Activated CD8-positive, alpha-beta memory T cell treated with anti-CD3 and anti-CD28 coated beads for 1 hour (primary cell): ENCODE measurements around the gene PRPF4.

Experiments used
- DNase-seq, 2 donors: peaks; one replicate each; pipeline ENCODE4 v3.0.0-alpha.2; 2020; ENCODE audit warnings: low read depth in 1 of 2; ENCODE audit errors: extremely low read depth in 1 of 2

Gene PRPF4

DNA sequence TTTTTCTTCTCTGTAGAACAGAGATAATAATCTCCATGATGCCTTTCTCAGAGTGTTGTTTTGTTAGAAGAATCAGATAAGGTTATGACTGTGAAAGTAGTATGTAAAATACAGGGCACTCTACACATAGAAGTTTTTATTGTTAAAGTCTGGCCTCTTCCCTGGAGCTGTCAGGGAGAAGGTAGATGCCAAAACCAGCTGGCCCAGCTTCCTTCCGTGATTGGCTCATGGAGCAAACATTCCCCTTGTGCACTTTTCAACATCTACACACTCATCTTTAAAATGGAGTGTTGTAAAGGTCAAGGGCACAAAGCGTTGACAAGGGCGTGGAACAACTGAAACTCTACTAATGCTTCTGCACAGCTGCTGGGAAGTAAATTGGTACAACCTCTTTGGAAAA lies 35.1 kb downstream of the PRPF4 start:
- DNase-seq = no peak

DNA sequence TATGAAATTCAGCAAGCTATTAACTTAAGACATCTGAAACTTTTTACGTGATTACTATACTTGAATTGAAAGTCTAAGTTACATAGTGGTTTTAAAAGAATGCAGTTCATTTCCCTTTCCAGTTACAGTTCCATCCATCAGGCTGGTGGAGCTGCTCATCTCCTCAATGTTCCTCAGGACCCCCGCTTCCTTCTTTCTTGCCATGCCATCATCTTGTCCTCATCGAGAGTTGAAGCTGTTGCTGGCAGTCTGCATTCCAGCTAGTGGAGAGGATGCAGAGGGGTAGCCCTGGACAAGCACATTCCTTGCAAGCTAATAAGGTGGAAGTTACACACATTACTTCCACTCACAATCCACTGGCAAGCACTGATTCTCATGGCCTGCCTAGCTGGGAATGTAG lies 36.5 kb downstream of the PRPF4 start:
- no peak for DNase-seq

DNA sequence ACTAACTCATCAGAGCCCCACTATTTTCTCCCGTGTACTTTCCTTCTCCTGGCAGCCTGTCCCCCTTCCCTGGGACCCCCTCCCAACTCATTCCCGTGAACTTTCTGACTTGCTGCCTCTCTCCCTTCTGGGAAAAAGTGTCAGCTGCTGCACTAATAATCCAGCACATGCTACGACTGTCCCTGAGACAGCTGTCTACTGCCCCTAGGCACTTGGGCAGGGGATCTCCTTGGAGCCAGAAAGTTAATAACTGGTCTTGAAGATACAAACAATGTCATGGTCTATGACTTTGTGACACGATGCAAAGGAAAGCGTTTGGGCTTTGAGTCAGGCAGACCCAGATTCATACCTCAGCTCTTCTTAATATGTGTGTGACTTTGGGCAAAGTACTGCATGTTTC lies 37.8 kb downstream of the PRPF4 start:
- DNase-seq = no peak

DNA sequence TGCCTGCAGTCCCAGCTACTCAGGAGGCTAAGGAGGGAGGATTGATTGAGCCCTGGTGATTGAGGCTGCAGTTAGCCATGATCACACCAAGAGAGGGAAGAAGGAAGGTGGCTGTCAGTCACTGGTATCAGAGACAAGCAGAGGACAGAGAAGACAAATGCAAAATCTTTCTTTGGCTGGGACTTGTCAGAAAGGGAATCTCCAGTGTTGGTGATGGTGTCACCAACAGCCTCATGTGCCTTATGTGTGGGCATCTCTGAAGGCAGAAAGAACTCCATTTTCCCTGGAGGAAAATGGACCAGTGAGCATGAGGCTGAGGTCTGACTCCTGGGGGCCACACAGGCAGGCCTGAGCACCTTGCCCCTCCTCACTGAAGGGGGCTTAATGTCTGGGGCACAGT lies 39.8 kb downstream of the PRPF4 start:
- no peak for DNase-seq

DNA sequence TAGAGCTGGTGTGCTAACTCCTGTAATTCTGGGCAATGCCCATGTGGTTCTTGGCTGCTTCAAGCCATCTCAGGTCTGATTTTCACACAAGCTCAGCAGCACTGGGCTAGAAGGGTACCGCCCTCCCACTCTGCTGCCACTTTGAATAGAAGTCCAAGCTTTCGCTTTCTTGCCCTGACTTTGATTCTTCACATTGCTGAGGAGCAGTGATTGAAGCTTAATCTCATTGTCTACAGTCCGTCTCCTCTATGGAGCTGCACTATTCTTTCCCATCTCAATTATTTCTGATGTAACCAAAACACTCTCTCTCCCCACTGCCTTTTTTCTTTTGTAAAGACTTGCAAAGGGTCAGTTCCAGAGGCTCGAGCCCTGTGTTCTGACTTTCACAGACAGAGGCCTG lies 40.6 kb downstream of the PRPF4 start:
- DNase-seq = no peak

DNA sequence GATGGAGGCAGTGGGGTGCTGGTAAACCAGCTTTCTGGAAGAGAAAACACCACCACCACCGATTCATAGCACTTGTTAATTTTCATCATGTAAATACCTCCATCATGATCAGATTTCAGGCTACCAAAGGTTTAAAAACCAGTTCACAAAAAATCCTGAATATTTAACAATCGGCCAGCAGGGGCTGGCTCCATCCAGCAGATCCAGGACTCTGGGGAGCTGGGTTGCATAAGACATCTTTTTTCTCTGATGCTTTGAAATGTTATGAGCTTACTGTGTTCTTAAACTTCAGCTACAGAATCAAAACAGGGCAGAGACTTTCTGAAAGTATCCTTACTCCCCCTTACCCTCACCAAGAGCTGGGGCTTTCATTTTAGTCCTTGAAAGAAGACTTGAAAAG lies 42.3 kb downstream of the PRPF4 start:
- no peak for DNase-seq

DNA sequence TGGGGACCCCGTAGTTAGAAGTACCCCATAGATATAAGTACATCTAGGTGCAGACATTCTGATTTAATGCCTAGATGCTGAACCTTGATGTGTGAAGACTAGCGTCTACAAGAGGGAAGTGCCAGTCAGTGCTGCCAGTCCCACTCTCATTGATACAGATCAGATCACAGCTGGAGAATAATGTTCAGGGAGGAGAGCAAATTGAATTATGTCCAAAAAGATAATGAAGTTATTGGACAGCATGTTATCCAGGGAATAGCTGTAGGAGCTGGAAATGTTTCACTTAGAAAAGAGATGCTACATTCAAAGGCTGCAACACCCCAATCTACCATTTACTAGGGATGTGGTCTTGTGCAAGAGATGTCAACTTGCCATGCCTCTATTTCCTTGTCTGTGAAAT lies 43.6 kb downstream of the PRPF4 start:
- DNase-seq = no peak

DNA sequence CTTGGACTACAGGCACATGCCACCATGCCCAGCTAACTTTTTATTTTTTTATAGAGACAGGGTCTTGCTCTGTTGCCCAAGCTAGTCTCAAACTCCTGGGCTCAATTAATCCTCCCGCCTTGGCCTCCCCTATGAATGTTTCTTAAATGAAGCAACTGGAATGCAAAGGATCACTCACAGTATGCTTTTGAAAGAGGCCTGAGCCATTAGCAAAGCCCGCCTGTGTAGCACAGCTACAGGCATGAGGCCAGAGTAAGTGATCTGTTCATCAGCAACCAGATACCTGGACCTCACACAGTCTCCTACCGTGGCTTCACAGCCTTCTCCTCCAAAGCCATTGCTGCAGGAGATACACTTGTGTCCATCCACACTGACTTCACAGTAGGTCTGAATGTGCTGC lies 44.6 kb downstream of the PRPF4 start:
- no peak for DNase-seq

DNA sequence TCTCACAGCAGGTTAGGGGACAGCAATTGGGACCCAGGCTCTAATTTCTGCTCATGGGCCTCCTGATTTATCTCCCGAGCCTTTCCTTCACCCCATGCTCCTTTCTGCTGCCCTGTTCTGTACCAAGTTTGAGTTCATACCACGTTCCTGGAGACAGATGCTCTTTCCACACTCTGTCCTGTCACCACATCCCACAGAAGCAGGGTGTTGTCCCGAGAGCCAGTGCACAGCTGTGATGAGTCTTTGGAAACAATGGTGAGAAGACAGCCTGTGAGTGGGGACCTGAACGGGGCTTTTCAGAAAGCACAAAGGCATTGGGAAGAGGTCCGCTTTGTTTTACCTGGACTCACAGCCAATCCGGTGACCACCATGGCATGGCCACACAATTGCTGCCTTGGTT lies 47.2 kb downstream of the PRPF4 start:
- DNase-seq = no peak

DNA sequence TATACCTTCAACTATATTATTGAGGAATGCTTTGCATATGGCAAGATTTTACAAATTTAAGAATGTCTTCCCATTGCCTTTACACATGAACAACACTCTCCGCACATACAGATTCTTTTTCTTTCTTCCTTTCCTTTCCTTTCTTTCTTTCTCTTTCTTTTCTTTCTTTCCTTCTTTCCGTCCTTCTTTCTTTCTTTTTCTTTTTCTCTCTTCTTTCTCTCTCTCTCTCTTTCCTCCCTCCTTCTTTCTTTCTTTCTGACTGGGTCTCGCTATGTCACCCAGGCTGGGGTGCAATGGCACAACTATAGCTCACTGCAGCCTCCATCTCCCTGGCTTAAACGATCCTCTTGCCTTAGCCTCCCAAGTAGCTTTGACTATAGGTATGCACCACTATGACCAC lies 50.8 kb downstream of the PRPF4 start:
- no peak for DNase-seq

DNA sequence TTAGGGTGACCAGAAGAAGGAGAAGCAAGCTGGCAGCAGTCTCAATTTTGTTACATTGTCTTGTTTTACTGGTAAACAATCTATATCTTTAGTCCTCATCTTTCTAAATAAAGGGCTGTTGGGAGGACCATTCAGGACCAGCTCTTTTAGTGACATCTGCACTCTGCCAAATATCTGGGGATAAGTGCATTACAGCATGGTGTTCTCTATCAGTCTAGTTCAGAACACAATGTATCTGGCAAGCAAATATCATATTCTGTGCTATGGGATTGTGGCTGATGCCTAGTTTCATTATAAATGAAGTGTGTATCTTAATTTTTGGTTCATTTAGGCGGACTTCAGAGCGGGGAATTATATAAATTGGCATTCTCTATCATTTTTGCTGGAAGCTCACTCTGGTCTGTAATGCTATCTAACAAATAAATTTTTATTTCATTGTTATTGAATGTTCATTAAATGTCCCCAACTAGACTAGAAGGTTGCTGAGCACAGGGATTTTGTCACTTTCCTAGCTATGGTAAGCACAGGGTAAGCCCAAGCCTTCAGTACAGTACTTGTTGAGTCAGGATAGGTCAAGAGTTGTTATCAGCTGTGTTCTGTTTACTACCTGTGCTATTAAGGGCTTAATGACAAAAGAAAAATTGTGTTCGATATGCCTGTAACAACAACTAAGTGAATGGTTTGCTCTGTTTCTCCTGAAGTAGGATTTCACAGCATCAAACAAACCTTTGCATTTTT lies 52.8 kb downstream of the PRPF4 start:
- DNase-seq = no peak

DNA sequence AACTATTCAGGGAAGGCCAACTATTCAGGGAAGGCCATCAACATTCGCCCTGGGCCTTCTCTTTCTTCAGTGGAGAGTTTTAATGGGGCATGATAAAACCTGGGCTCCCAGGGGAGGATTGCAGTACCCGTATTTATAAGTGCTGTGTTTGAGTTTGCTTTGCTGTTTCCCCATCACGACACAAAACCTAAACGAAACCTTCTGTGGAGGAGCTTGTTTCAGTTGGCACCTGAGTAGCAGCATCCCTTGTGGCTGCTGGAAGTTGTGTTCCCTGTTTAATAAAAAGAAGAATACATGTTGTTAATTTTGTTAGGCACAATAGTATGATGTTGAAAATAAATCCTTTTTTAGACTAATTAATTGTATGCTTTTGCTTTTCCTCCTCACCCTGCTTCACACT lies 56.3 kb downstream of the PRPF4 start:
- DNase-seq = no peak

DNA sequence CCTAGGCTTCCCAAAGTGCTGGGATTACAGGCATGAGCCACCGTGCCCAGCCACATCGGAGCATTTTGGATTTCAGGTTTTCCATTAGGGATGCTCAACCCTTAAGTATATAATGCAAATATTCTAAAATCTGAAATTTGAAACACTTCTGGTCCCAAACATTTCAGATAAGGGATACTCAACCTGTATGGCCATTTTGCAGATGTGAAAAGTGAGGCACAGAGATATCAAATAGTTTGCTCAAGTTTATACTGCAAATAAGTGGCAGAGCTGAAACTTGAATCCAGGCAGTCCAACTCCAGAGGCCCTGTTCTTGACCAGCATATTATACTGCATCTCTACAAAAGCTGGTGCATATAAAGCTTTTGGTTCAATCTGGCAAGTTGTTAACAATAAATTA lies 62.3 kb downstream of the PRPF4 start:
- no peak for DNase-seq

DNA sequence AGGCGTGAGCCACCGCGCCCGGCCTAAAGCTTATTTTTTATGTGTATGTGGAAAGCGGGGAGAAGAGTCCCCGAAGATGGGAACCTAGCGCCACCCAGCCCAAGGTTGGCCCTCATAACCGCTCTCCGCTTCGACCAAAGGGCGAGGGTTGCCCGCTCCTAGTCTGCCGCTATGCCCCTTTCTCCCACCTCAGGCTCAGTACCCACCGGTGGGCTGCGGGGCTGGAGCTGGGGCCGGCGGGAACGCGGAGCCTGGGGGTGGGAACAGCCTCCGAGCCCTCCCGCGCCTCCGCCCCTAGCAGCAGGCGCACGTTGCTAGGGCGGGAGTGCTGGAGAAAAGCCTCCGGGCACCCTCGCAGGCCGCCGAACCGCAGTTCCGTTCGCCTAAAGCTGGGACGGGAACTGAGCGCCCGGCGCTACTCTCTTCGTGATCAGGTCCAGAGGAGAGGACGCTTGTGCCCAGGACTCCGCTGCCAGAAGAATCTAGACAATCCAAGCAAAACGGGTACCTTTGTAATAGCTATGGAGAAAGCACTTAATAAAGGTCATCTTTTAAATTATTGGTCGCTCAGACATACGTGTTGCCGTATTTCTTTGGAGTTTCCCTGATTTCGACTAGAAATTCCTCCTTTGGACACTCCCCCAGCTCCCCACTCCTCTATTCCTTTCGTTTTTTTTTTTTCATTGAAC lies 64.7 kb downstream of the PRPF4 start, which contains the start of gene WDR31:
WDR31 (minus strand) TSS at position 265 of the 689 bp plus-strand sequence. CDS start 8,253 bp downstream, outside the sequence.
- peak; percentile 41 to 63 for DNase-seq

DNA sequence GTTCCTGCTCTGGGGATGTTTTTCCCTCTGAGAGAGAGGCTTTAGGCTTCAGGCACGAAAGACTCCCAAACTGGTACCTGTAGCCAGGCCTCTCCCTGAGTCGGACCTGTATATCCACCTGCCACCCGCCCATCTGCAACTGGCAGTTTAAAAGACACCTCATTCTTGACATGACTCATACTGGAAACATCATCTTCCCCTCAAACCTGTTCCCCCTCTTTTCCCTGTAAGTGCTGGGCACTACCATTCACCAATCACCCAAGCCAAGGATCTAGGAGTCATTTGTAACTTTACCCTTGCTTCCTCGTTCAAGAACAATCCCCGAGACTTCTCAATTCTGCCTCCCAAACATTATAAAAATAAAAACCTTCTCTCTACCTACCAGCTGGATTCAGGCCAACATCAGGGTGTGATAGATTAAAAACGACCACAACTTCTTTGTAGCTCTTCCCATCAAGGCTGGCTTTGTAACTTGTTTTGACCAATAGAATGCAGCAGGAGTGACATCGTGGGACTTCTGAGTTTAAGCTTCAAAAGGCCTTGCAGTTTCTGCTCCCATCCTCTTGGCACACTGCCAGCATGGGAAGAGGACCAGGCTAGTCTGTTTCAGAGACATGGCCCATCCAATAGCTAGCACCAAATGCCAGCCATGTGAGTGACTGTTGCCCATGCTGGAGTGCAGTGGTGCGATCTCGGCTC lies 66.4 kb downstream of the PRPF4 start:
- DNase-seq = no peak
